ENCODE results near the gene RBFOX2.

Gene RBFOX2

DNA sequence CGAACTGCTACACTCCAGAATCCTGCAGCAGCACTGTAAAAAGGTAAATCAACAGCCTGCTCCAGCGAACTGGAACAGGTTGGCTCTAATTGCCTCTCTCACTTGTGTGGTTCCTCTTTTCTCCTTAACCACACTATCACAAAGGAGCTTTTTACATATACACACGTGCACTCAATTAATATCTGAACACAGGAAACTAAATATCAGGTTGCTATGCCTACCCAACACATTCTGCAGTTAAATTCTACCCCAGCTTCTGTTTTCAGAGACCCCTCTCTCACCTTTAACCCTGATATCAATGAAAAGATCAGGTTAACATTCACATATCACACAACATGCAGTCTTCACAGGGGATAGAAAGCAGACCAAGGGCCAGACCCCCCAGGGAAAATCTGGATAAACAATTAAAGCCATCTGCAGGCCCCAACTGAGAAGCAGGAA, 11.0 kb downstream of the RBFOX2 start:
- Histone ChIP-seq H3K4me3 (ENCODE audit: low read length) (no peak overlapping the region), H3K4me2 (ENCODE audit: low read length) (no peak overlapping the region), H2AK5ac (ENCODE audit: low read length) (no peak overlapping the region), H3K18ac (ENCODE audit: low read length) (no peak overlapping the region), H3K9ac (ENCODE audit: low read length) (no peak overlapping the region), H2BK15ac (replicated peaks; ENCODE audit: low read depth) (no peak overlapping the region), H3K27ac (ENCODE audit: low read depth, low read length) (no peak overlapping the region), H2BK5ac (ENCODE audit: low read length) (no peak overlapping the region), H4K5ac (ENCODE audit: low read length) (no peak overlapping the region), H3K56ac (ENCODE audit: low read length) (no peak overlapping the region), H2BK120ac (ENCODE audit: low read depth, low read length) (no peak overlapping the region), H3K79me1 (ENCODE audit: low read length) (peaks cover 17% of the 10 kb centered on the region), H3K4me1 (ENCODE audit: control insufficient read depth, low read depth, low read length) (peaks cover 18% of the 10 kb centered on the region), H3K23ac (ENCODE audit: low read length) (no peak overlapping the region), H4K8ac (ENCODE audit: low read depth, low read length) (no peak overlapping the region), H3K4ac (ENCODE audit: low read depth, low read length) (no peak overlapping the region), H3K27me3 (ENCODE audit: insufficient read depth, low read length, poor library complexity) (no peaks in the 10 kb centered on the region), H3K79me2 (ENCODE audit: control insufficient read depth, insufficient read depth, low read length) (peaks cover 54% of the 10 kb centered on the region), H3K36me3 (ENCODE audit: control insufficient read depth, insufficient read depth, low read length) (no peaks in the 10 kb centered on the region)
- peak; percentile 61 for DNase-seq
- WGBS (ENCODE audit: extremely low coverage, insufficient coverage, low lambda C conversion rate), result no CpG with 5 or more reads among the region's 3 CpGs

DNA sequence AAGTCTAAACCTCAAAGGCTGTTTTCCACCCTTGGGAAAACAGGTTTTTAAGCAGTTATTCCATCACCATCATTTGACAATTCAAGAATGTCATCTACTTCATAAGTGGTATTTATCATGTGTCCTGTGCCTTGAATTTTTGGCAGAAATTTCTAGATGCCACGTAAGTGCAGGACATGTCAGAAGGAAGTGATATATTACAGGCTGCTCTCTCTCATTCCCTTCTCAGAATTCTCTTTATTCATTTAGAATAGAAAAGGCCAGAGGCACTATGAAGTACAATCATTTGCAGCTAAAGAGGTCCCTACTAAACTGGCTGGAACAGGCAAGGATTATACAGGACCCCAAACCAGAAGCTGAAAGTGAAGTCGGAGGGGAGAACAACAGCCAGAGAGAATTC, 11.9 kb downstream of the RBFOX2 start:
- Histone ChIP-seq H2BK15ac (replicated peaks; ENCODE audit: low read depth) (no peak overlapping the region), H3K36me3 (ENCODE audit: control insufficient read depth, insufficient read depth, low read length) (no peaks in the 10 kb centered on the region), H3K56ac (ENCODE audit: low read length) (no peak overlapping the region), H3K4me3 (ENCODE audit: low read length) (no peak overlapping the region), H3K27ac (ENCODE audit: low read depth, low read length) (no peak overlapping the region), H3K4me1 (ENCODE audit: control insufficient read depth, low read depth, low read length) (peaks cover 18% of the 10 kb centered on the region), H3K27me3 (ENCODE audit: insufficient read depth, low read length, poor library complexity) (no peaks in the 10 kb centered on the region), H3K79me1 (ENCODE audit: low read length) (peaks cover 19% of the 10 kb centered on the region), H3K9ac (ENCODE audit: low read length) (no peak overlapping the region), H3K4ac (ENCODE audit: low read depth, low read length) (no peak overlapping the region), H3K4me2 (ENCODE audit: low read length) (no peak overlapping the region), H2BK120ac (ENCODE audit: low read depth, low read length) (no peak overlapping the region), H2AK5ac (ENCODE audit: low read length) (no peak overlapping the region), H2BK5ac (ENCODE audit: low read length) (no peak overlapping the region), H3K23ac (ENCODE audit: low read length) (no peak overlapping the region), H4K5ac (ENCODE audit: low read length) (no peak overlapping the region), H3K18ac (ENCODE audit: low read length) (peak overlapping the region; percentile 18), H4K8ac (ENCODE audit: low read depth, low read length) (no peak overlapping the region), H3K79me2 (ENCODE audit: control insufficient read depth, insufficient read depth, low read length) (peaks cover 53% of the 10 kb centered on the region)
- no CpG with 5 or more reads among the region's 2 CpGs for WGBS (ENCODE audit: extremely low coverage, insufficient coverage, low lambda C conversion rate)
- DNase-seq, result no peak

DNA sequence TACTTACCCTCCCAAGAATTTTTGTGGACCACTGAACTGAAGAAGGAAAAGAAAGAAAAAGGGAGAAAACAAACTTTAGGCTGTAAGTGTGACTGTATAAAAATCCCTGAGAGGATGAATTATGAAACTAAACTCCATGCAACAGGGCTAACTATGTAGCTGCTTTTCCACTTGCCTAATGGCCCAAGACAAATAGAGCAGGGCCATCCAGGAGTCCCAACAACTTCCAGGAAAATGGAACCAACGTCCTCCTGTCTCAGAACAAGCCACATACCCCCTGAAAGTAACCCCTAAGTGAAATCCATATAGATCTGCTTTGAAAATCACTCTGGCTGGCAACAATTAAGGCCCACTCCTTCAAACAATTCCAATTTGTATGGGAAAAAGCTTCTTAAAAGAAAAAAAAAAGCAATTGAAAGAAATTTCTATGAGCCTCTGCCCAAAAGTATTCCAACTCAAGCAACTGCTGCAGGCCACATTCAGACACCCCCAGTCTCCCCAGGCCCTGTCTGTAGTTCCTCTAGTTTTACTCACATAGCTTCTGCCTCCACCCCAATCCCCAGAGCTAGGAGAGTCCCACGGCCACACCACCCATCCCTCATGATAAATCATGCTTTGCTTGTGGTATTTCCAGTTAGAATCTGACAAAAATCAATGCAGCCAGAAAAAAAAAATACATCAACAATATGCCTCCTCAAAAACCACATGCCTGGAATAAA, 12.7 kb downstream of the RBFOX2 start:
- H2BK120ac ChIP-seq (ENCODE audit: low read depth, low read length), result no peak overlapping the region
- H3K56ac ChIP-seq (ENCODE audit: low read length), result no peak overlapping the region
- peaks cover 50% of the 10 kb centered on the region for H3K79me2 ChIP-seq (ENCODE audit: control insufficient read depth, insufficient read depth, low read length)
- H3K27me3 ChIP-seq (ENCODE audit: insufficient read depth, low read length, poor library complexity), result no peaks in the 10 kb centered on the region
- no peak overlapping the region for H2BK15ac ChIP-seq (replicated peaks; ENCODE audit: low read depth)
- no peak overlapping the region for H2BK5ac ChIP-seq (ENCODE audit: low read length)
- no peak overlapping the region for H3K9ac ChIP-seq (ENCODE audit: low read length)
- H3K79me1 ChIP-seq (ENCODE audit: low read length), result peaks cover 17% of the 10 kb centered on the region
- no peak overlapping the region for H4K8ac ChIP-seq (ENCODE audit: low read depth, low read length)
- no CpG with 5 or more reads among the region's 2 CpGs for WGBS (ENCODE audit: extremely low coverage, insufficient coverage, low lambda C conversion rate)
- H2AK5ac ChIP-seq (ENCODE audit: low read length), result no peak overlapping the region
- H3K4me1 ChIP-seq (ENCODE audit: control insufficient read depth, low read depth, low read length), result peaks cover 19% of the 10 kb centered on the region
- H3K36me3 ChIP-seq (ENCODE audit: control insufficient read depth, insufficient read depth, low read length), result no peaks in the 10 kb centered on the region
- H3K23ac ChIP-seq (ENCODE audit: low read length), result peak overlapping the region; percentile 50
- H3K4ac ChIP-seq (ENCODE audit: low read depth, low read length), result no peak overlapping the region
- peak overlapping the region; percentile 16 for H3K18ac ChIP-seq (ENCODE audit: low read length)
- DNase-seq, result no peak
- no peak overlapping the region for H3K27ac ChIP-seq (ENCODE audit: low read depth, low read length)
- no peak overlapping the region for H3K4me3 ChIP-seq (ENCODE audit: low read length)
- H4K5ac ChIP-seq (ENCODE audit: low read length), result no peak overlapping the region
- H3K4me2 ChIP-seq (ENCODE audit: low read length), result no peak overlapping the region

DNA sequence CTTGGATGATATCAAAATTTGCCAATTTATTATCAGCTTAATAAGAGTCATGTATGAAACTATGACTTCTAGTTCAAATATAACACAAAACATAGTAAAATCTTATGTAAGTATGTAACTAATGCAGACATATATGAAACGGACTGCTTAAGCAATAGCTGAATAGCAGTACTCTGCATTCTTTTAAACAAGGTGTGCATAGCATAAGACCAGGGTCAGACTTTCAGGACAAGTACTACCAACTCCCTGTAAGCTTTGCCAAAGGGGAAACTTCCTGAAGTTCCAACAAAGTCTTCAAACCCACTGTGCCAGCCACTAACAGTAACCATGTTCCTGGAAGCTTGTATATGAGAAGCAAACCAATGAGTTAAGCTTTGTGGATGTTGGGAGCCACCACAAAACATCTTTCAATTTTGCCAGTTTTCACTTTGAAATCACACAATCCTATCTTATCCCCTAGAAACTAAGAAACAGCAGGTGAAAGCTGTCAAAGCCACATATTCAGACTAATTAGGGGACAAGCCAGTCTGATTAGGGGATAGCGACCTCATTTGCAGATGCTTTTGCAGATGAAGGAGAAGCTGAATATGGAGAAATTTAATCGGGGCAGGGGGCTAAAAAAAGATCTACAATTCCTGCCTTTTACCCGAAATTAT, 13.3 kb downstream of the RBFOX2 start:
- WGBS (ENCODE audit: extremely low coverage, insufficient coverage, low lambda C conversion rate), result no CpG with 5 or more reads among the region's 4 CpGs
- Histone ChIP-seq H3K27ac (ENCODE audit: low read depth, low read length) (no peak overlapping the region), H3K4me1 (ENCODE audit: control insufficient read depth, low read depth, low read length) (peaks cover 23% of the 10 kb centered on the region)

DNA sequence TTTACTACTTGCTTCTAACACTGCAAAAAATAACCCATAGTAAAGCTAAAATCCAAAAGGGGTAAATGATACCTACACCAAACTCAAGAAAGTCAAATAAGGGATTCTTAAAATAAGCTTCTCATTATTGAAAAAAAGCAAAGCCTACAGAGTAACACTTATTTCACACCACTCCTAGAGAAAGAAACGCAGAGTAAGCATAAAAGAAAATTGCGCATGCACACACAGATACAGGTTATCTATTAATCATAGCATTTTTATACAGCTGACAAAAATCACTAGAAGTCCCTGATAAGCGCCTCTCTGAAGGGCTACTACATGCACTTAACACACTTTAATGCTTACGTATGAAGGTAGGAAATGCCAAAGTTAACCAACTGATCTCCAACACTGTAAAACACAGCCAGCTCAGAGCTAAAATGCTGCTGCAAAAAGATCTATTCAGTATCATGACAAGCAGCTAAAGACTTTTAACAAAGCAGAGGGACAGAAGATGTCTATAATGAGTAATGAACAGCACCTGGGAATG, 14.0 kb downstream of the RBFOX2 start:
- H3K4me2 ChIP-seq (ENCODE audit: low read length), result no peak overlapping the region
- H3K27ac ChIP-seq (ENCODE audit: low read depth, low read length), result no peak overlapping the region
- no peak overlapping the region for H3K4ac ChIP-seq (ENCODE audit: low read depth, low read length)
- no peak overlapping the region for H2BK15ac ChIP-seq (replicated peaks; ENCODE audit: low read depth)
- H3K27me3 ChIP-seq (ENCODE audit: insufficient read depth, low read length, poor library complexity), result no peaks in the 10 kb centered on the region
- no peak overlapping the region for H2AK5ac ChIP-seq (ENCODE audit: low read length)
- no peak overlapping the region for H2BK120ac ChIP-seq (ENCODE audit: low read depth, low read length)
- peaks cover 24% of the 10 kb centered on the region for H3K79me1 ChIP-seq (ENCODE audit: low read length)
- no peak overlapping the region for H2BK5ac ChIP-seq (ENCODE audit: low read length)
- no peak overlapping the region for H3K56ac ChIP-seq (ENCODE audit: low read length)
- H4K8ac ChIP-seq (ENCODE audit: low read depth, low read length), result no peak overlapping the region
- no peak overlapping the region for H4K5ac ChIP-seq (ENCODE audit: low read length)
- no CpG with 5 or more reads among the region's 4 CpGs for WGBS (ENCODE audit: extremely low coverage, insufficient coverage, low lambda C conversion rate)
- H3K36me3 ChIP-seq (ENCODE audit: control insufficient read depth, insufficient read depth, low read length), result no peaks in the 10 kb centered on the region
- H3K23ac ChIP-seq (ENCODE audit: low read length), result no peak overlapping the region
- H3K4me3 ChIP-seq (ENCODE audit: low read length), result no peak overlapping the region
- peaks cover 57% of the 10 kb centered on the region for H3K79me2 ChIP-seq (ENCODE audit: control insufficient read depth, insufficient read depth, low read length)
- no peak for DNase-seq
- peaks cover 26% of the 10 kb centered on the region for H3K4me1 ChIP-seq (ENCODE audit: control insufficient read depth, low read depth, low read length)
- H3K18ac ChIP-seq (ENCODE audit: low read length), result no peak overlapping the region
- H3K9ac ChIP-seq (ENCODE audit: low read length), result no peak overlapping the region

More for the DNA sequence above, 13.3 kb downstream of the RBFOX2 start:
- no peak overlapping the region for H3K18ac ChIP-seq (ENCODE audit: low read length)
- no peak overlapping the region for H2BK120ac ChIP-seq (ENCODE audit: low read depth, low read length)
- no peak overlapping the region for H3K4me2 ChIP-seq (ENCODE audit: low read length)
- H3K56ac ChIP-seq (ENCODE audit: low read length), result no peak overlapping the region
- H3K79me2 ChIP-seq (ENCODE audit: control insufficient read depth, insufficient read depth, low read length), result peaks cover 54% of the 10 kb centered on the region
- H3K79me1 ChIP-seq (ENCODE audit: low read length), result peaks cover 21% of the 10 kb centered on the region
- no peak overlapping the region for H3K23ac ChIP-seq (ENCODE audit: low read length)
- H3K27me3 ChIP-seq (ENCODE audit: insufficient read depth, low read length, poor library complexity), result no peaks in the 10 kb centered on the region
- no peak for DNase-seq
- no peaks in the 10 kb centered on the region for H3K36me3 ChIP-seq (ENCODE audit: control insufficient read depth, insufficient read depth, low read length)
- H4K5ac ChIP-seq (ENCODE audit: low read length), result no peak overlapping the region
- H2BK5ac ChIP-seq (ENCODE audit: low read length), result no peak overlapping the region
- H2BK15ac ChIP-seq (replicated peaks; ENCODE audit: low read depth), result no peak overlapping the region
- H3K4me3 ChIP-seq (ENCODE audit: low read length), result no peak overlapping the region
- H3K9ac ChIP-seq (ENCODE audit: low read length), result no peak overlapping the region
- no peak overlapping the region for H4K8ac ChIP-seq (ENCODE audit: low read depth, low read length)
- H3K4ac ChIP-seq (ENCODE audit: low read depth, low read length), result no peak overlapping the region
- no peak overlapping the region for H2AK5ac ChIP-seq (ENCODE audit: low read length)
